PC-9 (cell line): ENCODE data around the gene ALKBH2. TPM values are rescaled to one million over a fixed set of nuclear protein-coding genes. Genes with fewer than 3 reads are reported as not detected.

ENCODE experiments used
- BruUV-seq: library from RNA; stranded (reverse); fragments of 400-500 nt; replicated peaks from 2 replicates; lab custom pipeline; 2021; lab: Mats Ljungman, UMichigan
- CTCF ChIA-PET: fragments of 300-600 bp; sonication (Branson Sonifier 250); formaldehyde crosslinking; loops from one replicate; lab custom pipeline; 2022; ENCODE audit warnings: antibody characterized with exemption; lab: Charles Lee
- POLR2A ChIA-PET: fragments of 300-600 bp; sonication (Branson Sonifier 250); formaldehyde crosslinking; loops from one replicate; lab custom pipeline; 2022; ENCODE audit warnings: antibody characterized with exemption; ENCODE audit not compliant: unreplicated experiment; lab: Charles Lee
- DNase-seq, 2 experiments: peaks; one replicate each; pipeline versions ENCODE4 v3.0.0 to v3.0.0-alpha.2; 2015 to 2022; ENCODE audit warnings: mixed read lengths in 1 of 2
- H2AFZ ChIP-seq: fragments of 200-600 bp; sonication (generic); 2 replicates; pipeline ENCODE4 v1.8.1; 2017; ENCODE audit warnings: antibody characterized with exemption
- H3F3A ChIP-seq: fragments of 200-600 bp; sonication (generic); 2 replicates; pipeline ENCODE4 v1.8.1; 2017; ENCODE audit warnings: antibody characterized with exemption, mild to moderate bottlenecking, low read depth; ENCODE audit not compliant: insufficient read depth
- H3K27ac ChIP-seq: fragments of 200-600 bp; sonication (generic); 2 replicates; pipeline ENCODE4 v1.6.1; 2016; ENCODE audit warnings: mixed run types
- H3K27me3 ChIP-seq: fragments of 200-600 bp; sonication (generic); 2 replicates; pipeline ENCODE4 v1.6.1; 2016; ENCODE audit warnings: low read depth, mixed run types; ENCODE audit not compliant: insufficient read depth
- H3K36me3 ChIP-seq: fragments of 200-600 bp; sonication (generic); 2 replicates; pipeline ENCODE4 v1.6.1; 2016; ENCODE audit warnings: low read depth, mixed run types
- H3K4me1 ChIP-seq: fragments of 200-600 bp; sonication (generic); replicated peaks from 2 replicates; pipeline ENCODE4 v1.6.1; 2016; ENCODE audit warnings: mixed run types; ENCODE audit not compliant: insufficient read depth
- H3K4me2 ChIP-seq: fragments of 200-600 bp; sonication (generic); 2 replicates; pipeline ENCODE4 v1.6.1; 2017; ENCODE audit warnings: mixed run types
- H3K4me3 ChIP-seq: fragments of 200-600 bp; sonication (generic); 2 replicates; pipeline ENCODE4 v1.6.1; 2016; ENCODE audit warnings: mixed run types
- H3K79me2 ChIP-seq: fragments of 200-600 bp; sonication (generic); 2 replicates; pipeline ENCODE4 v1.6.1; 2017; ENCODE audit warnings: low read depth, mixed run types
- H3K9me2 ChIP-seq: fragments of 200-600 bp; sonication (generic); 2 replicates; pipeline ENCODE4 v1.8.1; 2017; ENCODE audit warnings: mild to moderate bottlenecking; ENCODE audit not compliant: insufficient read depth
- H3K9me3 ChIP-seq: fragments of 200-600 bp; sonication (generic); 2 replicates; pipeline ENCODE4 v1.8.1; 2016; ENCODE audit warnings: low read depth; ENCODE audit not compliant: insufficient read depth
- H4K20me1 ChIP-seq: fragments of 200-600 bp; sonication (generic); 2 replicates; pipeline ENCODE4 v1.8.1; 2017; ENCODE audit not compliant: insufficient read depth
- CTCF ChIP-seq: fragments of 200-600 bp; sonication (generic); conservative IDR thresholded peaks from 2 replicates; pipeline ENCODE4 v1.6.1; 2017; ENCODE audit warnings: mixed run types, antibody characterized with exemption, mild to moderate bottlenecking, moderate library complexity
- EZH2 ChIP-seq: fragments of 200-600 bp; sonication (generic); IDR thresholded peaks from 2 replicates; pipeline ENCODE4 v1.8.0; 2017; ENCODE audit warnings: antibody characterized with exemption, low read depth
- intact Hi-C: fragments of 100-400 bp; cut with micrococcal nuclease; formaldehyde crosslinking; loops from one replicate; pipeline ENCODE4 v1.10.0; 2022; ENCODE audit not compliant: unreplicated experiment
- total RNA-seq: library from RNA; stranded (reverse); gene quantifications from 2 replicates; pipeline ENCODE4 v1.2.3, GENCODE V29; 2021

ALKBH2 gene
- total RNA-seq, 1 experiment from 2014 or later, result 14.9 TPM

- Histone ChIP-seq H3K27ac (no peak overlapping the region), H3K4me3 (no peak overlapping the region), H3F3A (peaks cover 4% of the 10 kb centered on the region; the same call in 1 of the 2 replicates), H3K9me2 (no peaks in the 10 kb centered on the region), H3K4me2 (no peak overlapping the region), H3K36me3 (peaks cover 9% of the 10 kb centered on the region; the same call in 1 of the 2 replicates), H3K9me3 (no peaks in the 10 kb centered on the region), H3K79me2 (no peaks in the 10 kb centered on the region), H3K27me3 (no peaks in the 10 kb centered on the region), H4K20me1 (no peaks in the 10 kb centered on the region), H2AFZ (no peak overlapping the region), H3K4me1 (no peaks in the 10 kb centered on the region)
- TF ChIP-seq CTCF (no peak), EZH2 (no peak)
- intact Hi-C loops, result no loop called here
- ChIA-PET POLR2A (no interaction called here), CTCF (no interaction called here)
- DNase-seq, result no peak
- BruUV-seq, result no TSS peak
Observed at GRCh38 chr12:109084425-109084824, 8.8 kb downstream of the ALKBH2 start.

- Histone ChIP-seq H3K9me3 (no peaks in the 10 kb centered on the region), H3K27me3 (no peaks in the 10 kb centered on the region), H4K20me1 (no peaks in the 10 kb centered on the region), H3K36me3 (0 out of 2 replicates have a peak, but pooled peaks cover 4% of the 10 kb centered on the region), H3K4me3 (no peak overlapping the region), H3F3A (peaks cover 4% of the 10 kb centered on the region; the same call in 1 of the 2 replicates), H2AFZ (no peak overlapping the region), H3K4me1 (no peaks in the 10 kb centered on the region), H3K27ac (no peak overlapping the region), H3K79me2 (no peaks in the 10 kb centered on the region), H3K9me2 (no peaks in the 10 kb centered on the region), H3K4me2 (no peak overlapping the region)
- no TSS peak for BruUV-seq
- ChIA-PET CTCF (no interaction called here), POLR2A (no interaction called here)
- no peak for TF ChIP-seq EZH2
- TF ChIP-seq CTCF, result no peak
- intact Hi-C loops, result no loop called here
- no peak for DNase-seq
Observed at GRCh38 chr12:109082751-109083150, 10.5 kb downstream of the ALKBH2 start.

GRCh38 chr12:109074866-109075265, 18.4 kb downstream of the ALKBH2 start:
- TF ChIP-seq EZH2, result no peak
- no peak for TF ChIP-seq CTCF
- Histone ChIP-seq H3K9me3 (no peaks in the 10 kb centered on the region), H3K4me3 (no peak overlapping the region), H3K79me2 (no peaks in the 10 kb centered on the region), H3K9me2 (0 out of 2 replicates have a peak, but pooled peaks cover 4% of the 10 kb centered on the region), H2AFZ (no peak overlapping the region), H3K4me2 (no peak overlapping the region), H3K36me3 (no peaks in the 10 kb centered on the region), H4K20me1 (no peaks in the 10 kb centered on the region), H3K4me1 (no peaks in the 10 kb centered on the region), H3K27me3 (no peaks in the 10 kb centered on the region), H3F3A (no peaks in the 10 kb centered on the region), H3K27ac (no peak overlapping the region)
- ChIA-PET POLR2A (no interaction called here), CTCF (no interaction called here)
- no TSS peak for BruUV-seq
- intact Hi-C loops, result no loop called here
- no peak for DNase-seq
